ENCODE results near the gene AMOTL1.

- TF ChIP-seq, protein P1, sequence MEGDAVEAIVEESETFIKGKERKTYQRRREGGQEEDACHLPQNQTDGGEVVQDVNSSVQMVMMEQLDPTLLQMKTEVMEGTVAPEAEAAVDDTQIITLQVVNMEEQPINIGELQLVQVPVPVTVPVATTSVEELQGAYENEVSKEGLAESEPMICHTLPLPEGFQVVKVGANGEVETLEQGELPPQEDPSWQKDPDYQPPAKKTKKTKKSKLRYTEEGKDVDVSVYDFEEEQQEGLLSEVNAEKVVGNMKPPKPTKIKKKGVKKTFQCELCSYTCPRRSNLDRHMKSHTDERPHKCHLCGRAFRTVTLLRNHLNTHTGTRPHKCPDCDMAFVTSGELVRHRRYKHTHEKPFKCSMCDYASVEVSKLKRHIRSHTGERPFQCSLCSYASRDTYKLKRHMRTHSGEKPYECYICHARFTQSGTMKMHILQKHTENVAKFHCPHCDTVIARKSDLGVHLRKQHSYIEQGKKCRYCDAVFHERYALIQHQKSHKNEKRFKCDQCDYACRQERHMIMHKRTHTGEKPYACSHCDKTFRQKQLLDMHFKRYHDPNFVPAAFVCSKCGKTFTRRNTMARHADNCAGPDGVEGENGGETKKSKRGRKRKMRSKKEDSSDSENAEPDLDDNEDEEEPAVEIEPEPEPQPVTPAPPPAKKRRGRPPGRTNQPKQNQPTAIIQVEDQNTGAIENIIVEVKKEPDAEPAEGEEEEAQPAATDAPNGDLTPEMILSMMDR (conservative IDR thresholded peaks at IDR 0.05; ENCODE audit: low read depth, low read length) = no peak
- no peak for TF ChIP-seq EZH2phosphoT487 (IDR thresholded peaks at IDR 0.05; ENCODE audit: borderline replicate concordance, low read length)
Measured at GRCh38 chr11:94785509-94785908, 17.4 kb downstream of the AMOTL1 start.
